Fibroblast of lung (primary cell): ENCODE measurements around the gene PPP1R26. TPM values are rescaled to one million over a fixed set of nuclear protein-coding genes. Genes with fewer than 3 reads are reported as not detected.

Experiments
- DNase-seq, 2 donors: peaks; one replicate each; pipeline versions ENCODE4 v3.0.0 to v3.0.0-alpha.2; 2010; ENCODE audit warnings: low read depth in 2 of 2
- H2AFZ ChIP-seq: 2 replicates; pipeline ENCODE4 v1.5.1; 2012; ENCODE audit warnings: low read length, control low read depth, inconsistent platforms
- H3K27ac ChIP-seq: 2 replicates; pipeline ENCODE4 v1.5.1; 2011; ENCODE audit warnings: low read length, control low read depth; ENCODE audit not compliant: insufficient read depth
- H3K27me3 ChIP-seq: 2 replicates; pipeline ENCODE4 v1.5.1; 2011; ENCODE audit warnings: mild to moderate bottlenecking, low read length; ENCODE audit not compliant: control insufficient read depth, insufficient read depth
- H3K36me3 ChIP-seq: 2 replicates; pipeline ENCODE4 v1.5.1; 2011; ENCODE audit warnings: low read length; ENCODE audit not compliant: control insufficient read depth, insufficient read depth
- H3K4me1 ChIP-seq: 2 replicates; pipeline ENCODE4 v1.5.1; 2011; ENCODE audit warnings: low read length; ENCODE audit not compliant: control insufficient read depth, insufficient read depth; ENCODE audit errors: extremely low read depth
- H3K4me2 ChIP-seq: 2 replicates; pipeline ENCODE4 v1.5.1; 2011; ENCODE audit warnings: low read length, control low read depth; ENCODE audit not compliant: insufficient read depth; ENCODE audit errors: extremely low read depth
- H3K4me3 ChIP-seq, 4 experiments: fragments of 200-600 bp in 1 of 4; sonication (generic) in 1 of 4; replicated peaks in 1 of 4; 2 replicates each; pipeline ENCODE4 v1.5.1; 2011 to 2016; ENCODE audit warnings: low read length in 4 of 4, low read depth in 3 of 4, mild to moderate bottlenecking in 3 of 4, control low read depth in 2 of 4, inconsistent platforms in 1 of 4, mixed read lengths in 1 of 4; ENCODE audit not compliant: insufficient read depth in 1 of 4; ENCODE audit errors: control extremely low read depth in 1 of 4
- H3K79me2 ChIP-seq: 2 replicates; pipeline ENCODE4 v1.5.1; 2012; ENCODE audit warnings: mild to moderate bottlenecking, low read length, inconsistent platforms; ENCODE audit not compliant: control insufficient read depth, insufficient read depth
- H3K9ac ChIP-seq: 2 replicates; pipeline ENCODE4 v1.5.1; 2011; ENCODE audit warnings: mild to moderate bottlenecking, low read length, control low read depth; ENCODE audit not compliant: insufficient read depth
- H3K9me3 ChIP-seq: 2 replicates; pipeline ENCODE4 v1.5.1; 2012; ENCODE audit warnings: low read depth, low read length; ENCODE audit not compliant: control insufficient read depth, insufficient read depth
- H4K20me1 ChIP-seq: 2 replicates; pipeline ENCODE4 v1.5.1; 2011; ENCODE audit warnings: low read length; ENCODE audit not compliant: control insufficient read depth, insufficient read depth; ENCODE audit errors: extremely low read depth
- EZH2 ChIP-seq: IDR thresholded peaks from 2 replicates; pipeline ENCODE4 v1.5.1; 2012; ENCODE audit warnings: low read length, control low read depth, mild to moderate bottlenecking; ENCODE audit errors: missing control alignments
- polyA plus RNA-seq, 2 donors: library from polyadenylated mRNA; depleted of rRNA in 1 of 2; stranded (reverse) in 1 of 2; unstranded in 1 of 2; fragments of >200 nt; gene quantifications; 2 replicates each; pipeline ENCODE4 v1.2.1, GENCODE V29; 2011 to 2012; ENCODE audit warnings: missing spikeins in 1 of 2
- total RNA-seq: library from RNA; depleted of rRNA; stranded (reverse); fragments of >200 nt; gene quantifications from 2 replicates; pipeline ENCODE4 v1.2.1, GENCODE V29; 2014
- TF ChIP-seq, protein P1 (sequence below), 2 donors: IDR thresholded peaks in 1 of 2; conservative IDR thresholded peaks in 1 of 2; 1 replicate in 1 of 2; 2 replicates in 1 of 2; pipeline ENCODE4 v1.5.1; 2011 to 2012; ENCODE audit warnings: low read length in 2 of 2, control low read depth in 1 of 2, inconsistent platforms in 1 of 2, low read depth in 1 of 2, mild to moderate bottlenecking in 1 of 2

Gene PPP1R26
- total and polyA plus RNA-seq, 2 donors (not counting 1 experiment from before 2014, with no cell fraction given) = 2.9 to 8.9 TPM

DNA sequence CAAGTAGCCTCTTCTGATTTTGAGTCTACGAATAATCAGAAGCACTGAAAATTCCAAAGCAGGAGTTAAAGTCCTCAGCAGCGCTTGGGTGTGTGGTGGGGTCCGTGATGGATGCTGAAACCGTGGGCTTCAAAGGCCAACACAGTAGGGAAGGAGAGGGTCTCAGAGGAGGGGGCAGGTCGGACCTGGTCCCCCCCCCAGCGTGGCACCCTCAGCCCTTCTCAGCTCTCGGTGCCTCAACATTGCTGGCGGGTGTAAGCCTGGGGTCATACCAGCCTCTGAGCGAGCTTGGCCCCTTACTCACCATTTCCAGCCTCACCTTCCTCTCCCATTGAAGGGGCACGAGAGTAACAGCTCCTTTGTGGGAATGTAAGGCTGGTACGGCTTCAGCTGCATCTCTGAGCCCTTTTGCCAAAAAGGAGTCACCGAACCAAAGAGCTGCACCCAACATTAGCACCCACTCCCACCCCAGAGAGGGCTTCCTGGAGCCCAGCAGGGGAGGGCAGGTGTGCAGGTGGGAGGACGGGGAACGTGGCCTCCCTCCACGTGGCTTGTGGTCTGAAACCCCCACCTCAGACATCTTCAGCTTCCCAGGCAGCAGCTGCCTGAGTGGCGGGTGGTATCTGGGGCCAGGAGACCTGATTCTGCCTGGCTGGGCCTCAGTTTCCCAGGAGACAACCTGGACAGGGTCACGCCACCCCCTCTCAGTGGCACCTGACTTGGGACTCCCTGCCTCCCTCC, 34.9 kb downstream of the PPP1R26 start:
- no peaks in the 10 kb centered on the region for H3K9me3 ChIP-seq
- no peak for DNase-seq
- no peaks in the 10 kb centered on the region for H3K79me2 ChIP-seq
- no peaks in the 10 kb centered on the region for H4K20me1 ChIP-seq
- no peaks in the 10 kb centered on the region for H3K36me3 ChIP-seq
- no peak for TF ChIP-seq EZH2
- TF ChIP-seq, protein P1, sequence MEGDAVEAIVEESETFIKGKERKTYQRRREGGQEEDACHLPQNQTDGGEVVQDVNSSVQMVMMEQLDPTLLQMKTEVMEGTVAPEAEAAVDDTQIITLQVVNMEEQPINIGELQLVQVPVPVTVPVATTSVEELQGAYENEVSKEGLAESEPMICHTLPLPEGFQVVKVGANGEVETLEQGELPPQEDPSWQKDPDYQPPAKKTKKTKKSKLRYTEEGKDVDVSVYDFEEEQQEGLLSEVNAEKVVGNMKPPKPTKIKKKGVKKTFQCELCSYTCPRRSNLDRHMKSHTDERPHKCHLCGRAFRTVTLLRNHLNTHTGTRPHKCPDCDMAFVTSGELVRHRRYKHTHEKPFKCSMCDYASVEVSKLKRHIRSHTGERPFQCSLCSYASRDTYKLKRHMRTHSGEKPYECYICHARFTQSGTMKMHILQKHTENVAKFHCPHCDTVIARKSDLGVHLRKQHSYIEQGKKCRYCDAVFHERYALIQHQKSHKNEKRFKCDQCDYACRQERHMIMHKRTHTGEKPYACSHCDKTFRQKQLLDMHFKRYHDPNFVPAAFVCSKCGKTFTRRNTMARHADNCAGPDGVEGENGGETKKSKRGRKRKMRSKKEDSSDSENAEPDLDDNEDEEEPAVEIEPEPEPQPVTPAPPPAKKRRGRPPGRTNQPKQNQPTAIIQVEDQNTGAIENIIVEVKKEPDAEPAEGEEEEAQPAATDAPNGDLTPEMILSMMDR (conservative IDR thresholded peaks at IDR 0.05 in 1 of 2, IDR thresholded peaks at IDR 0.05 in 1 of 2; ENCODE audit: low read depth in 1 of 2, low read length in 2 of 2) = no peak
- H3K4me1 ChIP-seq = peaks cover 2% of the 10 kb centered on the region
- H3K4me2 ChIP-seq = no peak overlapping the region
- no peak overlapping the region for H3K9ac ChIP-seq
- no peak overlapping the region for H2AFZ ChIP-seq
- H3K27ac ChIP-seq = no peak overlapping the region
- peaks cover 4% of the 10 kb centered on the region for H3K27me3 ChIP-seq
- no peak overlapping the region for H3K4me3 ChIP-seq

DNA sequence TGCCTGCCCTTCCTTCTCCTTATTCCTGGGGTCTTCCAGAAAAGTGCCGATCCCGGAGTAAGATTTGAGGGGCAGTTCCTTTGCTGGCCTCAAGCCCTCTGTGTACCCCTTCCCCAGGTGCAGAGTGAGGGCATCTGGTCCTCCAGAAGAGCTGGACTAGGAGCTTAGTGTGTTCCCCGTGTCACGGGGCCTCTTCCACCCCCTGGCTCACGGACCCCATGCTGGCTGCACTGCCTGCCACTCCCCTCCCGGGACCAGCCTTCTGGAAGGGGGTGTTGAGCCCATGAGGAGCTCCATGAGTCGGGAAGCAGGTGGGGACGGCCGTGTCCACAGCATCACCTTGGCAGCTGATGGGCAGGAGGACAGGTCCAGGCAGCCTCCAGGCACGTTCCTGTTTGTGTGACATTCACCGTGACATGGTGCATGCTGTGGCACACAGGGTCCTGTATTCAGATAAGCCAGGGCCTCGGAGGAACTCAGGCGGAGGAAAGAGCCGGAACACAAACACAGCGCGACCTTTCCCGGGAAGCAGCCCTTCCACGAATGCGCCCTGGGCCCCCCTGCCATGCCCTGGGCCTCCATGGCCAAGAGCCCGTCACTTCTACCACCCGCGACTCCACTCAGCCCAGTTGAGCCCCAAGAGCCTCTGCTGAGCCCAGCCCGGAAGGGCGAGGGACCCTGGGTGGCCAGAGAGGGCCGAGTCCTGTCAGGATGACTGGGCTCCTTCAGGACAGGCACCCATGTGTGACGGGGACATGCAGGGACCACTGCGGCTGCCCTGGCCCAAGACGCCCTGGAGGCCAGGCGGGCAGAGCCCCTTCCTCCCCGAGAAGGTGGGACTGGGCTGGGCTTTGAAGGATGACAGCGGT, 35.7 kb downstream of the PPP1R26 start:
- Histone ChIP-seq H3K27me3 (peaks cover 4% of the 10 kb centered on the region), H3K4me1 (peaks cover 2% of the 10 kb centered on the region), H3K9me3 (no peaks in the 10 kb centered on the region), H3K79me2 (no peaks in the 10 kb centered on the region), H3K36me3 (no peaks in the 10 kb centered on the region), H3K9ac (no peak overlapping the region), H3K27ac (no peak overlapping the region), H2AFZ (no peak overlapping the region), H3K4me2 (no peak overlapping the region), H4K20me1 (no peaks in the 10 kb centered on the region), H3K4me3 (no peak overlapping the region)
- no peak for DNase-seq
- TF ChIP-seq, protein P1 (conservative IDR thresholded peaks at IDR 0.05 in 1 of 2, IDR thresholded peaks at IDR 0.05 in 1 of 2; ENCODE audit: low read depth in 1 of 2, low read length in 2 of 2) = no peak
- no peak for TF ChIP-seq EZH2

DNA sequence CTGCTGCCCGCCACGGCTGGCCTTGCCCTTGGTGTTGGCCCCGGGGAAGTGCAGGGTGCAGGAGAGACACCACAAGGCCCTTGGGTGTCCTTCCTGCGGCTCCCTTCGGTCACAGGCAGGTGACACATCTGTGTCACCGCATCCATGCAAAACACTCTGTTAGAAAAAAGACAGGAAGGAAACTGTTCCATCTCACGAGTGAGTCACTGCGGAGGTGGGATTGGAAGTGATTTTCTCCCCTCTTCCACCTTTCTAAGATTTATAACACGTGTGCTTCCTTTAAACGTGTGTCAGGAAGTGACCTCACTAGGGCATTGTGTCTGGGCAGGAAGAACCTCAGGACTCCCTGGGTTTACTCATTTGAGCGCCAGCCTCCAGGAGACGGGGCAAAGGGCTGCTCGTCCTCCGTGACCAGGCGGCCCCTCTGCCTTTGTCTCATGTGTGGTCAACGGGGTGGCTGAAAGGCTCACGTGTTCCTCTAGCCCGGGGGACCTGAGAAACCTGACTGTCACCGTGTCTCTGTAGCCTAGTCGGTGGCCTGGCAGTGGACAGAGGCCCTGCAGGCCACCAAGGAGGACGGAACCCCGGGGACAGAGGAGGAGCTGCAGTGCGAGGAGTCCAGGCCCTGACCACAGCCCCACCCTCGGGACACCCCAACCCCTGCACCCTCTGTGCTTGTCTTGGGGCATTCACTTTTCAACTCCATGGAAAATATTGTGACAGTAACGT, 36.7 kb downstream of the PPP1R26 start:
- Histone ChIP-seq H3K79me2 (no peaks in the 10 kb centered on the region), H3K9me3 (no peaks in the 10 kb centered on the region), H3K4me3 (no peak overlapping the region), H2AFZ (no peak overlapping the region), H3K27me3 (peaks cover 4% of the 10 kb centered on the region), H3K4me2 (no peak overlapping the region), H3K27ac (no peak overlapping the region), H3K4me1 (peaks cover 2% of the 10 kb centered on the region), H4K20me1 (no peaks in the 10 kb centered on the region), H3K36me3 (no peaks in the 10 kb centered on the region), H3K9ac (no peak overlapping the region)
- TF ChIP-seq, protein P1 (conservative IDR thresholded peaks at IDR 0.05 in 1 of 2, IDR thresholded peaks at IDR 0.05 in 1 of 2; ENCODE audit: low read depth in 1 of 2, low read length in 2 of 2) = no peak
- TF ChIP-seq EZH2 = no peak
- DNase-seq = no peak
